Keratinocyte (primary cell): Measurements from ENCODE around the gene A4GALT. TPM values are rescaled to one million over a fixed set of nuclear protein-coding genes. Genes with fewer than 3 reads are reported as not detected.

ENCODE experiments used
- DNase-seq: peaks from one replicate; pipeline ENCODE4 v3.0.0-alpha.2; 2011; ENCODE audit warnings: low read depth, missing footprints, low spot score
- FAIRE-seq: peaks from 2 replicates; lab custom pipeline; 2011; peaks lifted over from hg19 to GRCh38; lab: Jason Lieb, UNC
- H2AFZ ChIP-seq: 2 replicates; pipeline ENCODE4 v1.6.0; 2012; ENCODE audit warnings: low read length, control low read depth, inconsistent platforms; ENCODE audit not compliant: control insufficient read depth
- H3K27ac ChIP-seq: 2 replicates; pipeline ENCODE4 v1.5.1; 2011; ENCODE audit warnings: low read length; ENCODE audit not compliant: control insufficient read depth, insufficient read depth
- H3K27me3 ChIP-seq: 3 replicates; pipeline ENCODE4 v1.6.0; 2011; ENCODE audit warnings: low read length; ENCODE audit not compliant: control insufficient read depth, insufficient read depth; ENCODE audit errors: extremely low read depth
- H3K36me3 ChIP-seq, 2 experiments: 2 replicates in 1 of 2; 3 replicates in 1 of 2; pipeline ENCODE4 v1.5.1; 2011; ENCODE audit warnings: low read length in 2 of 2, mild to moderate bottlenecking in 1 of 2; ENCODE audit not compliant: control insufficient read depth in 2 of 2, insufficient read depth in 2 of 2; ENCODE audit errors: extremely low read depth in 1 of 2
- H3K4me1 ChIP-seq: 3 replicates; pipeline ENCODE4 v1.5.1; 2011; ENCODE audit warnings: low read length; ENCODE audit not compliant: control insufficient read depth, insufficient read depth; ENCODE audit errors: extremely low read depth
- H3K4me2 ChIP-seq: 3 replicates; pipeline ENCODE4 v1.6.0; 2011; ENCODE audit warnings: low read depth, low read length; ENCODE audit not compliant: control insufficient read depth, insufficient read depth; ENCODE audit errors: extremely low read depth
- H3K4me3 ChIP-seq, 3 experiments: fragments of 200-600 bp in 1 of 3; sonication (generic) in 1 of 3; 2 replicates in 2 of 3; 3 replicates in 1 of 3; pipeline ENCODE4 v1.5.1; 2011 to 2016; ENCODE audit warnings: low read length in 3 of 3, mild to moderate bottlenecking in 3 of 3, control low read depth in 2 of 3, inconsistent platforms in 1 of 3, low read depth in 1 of 3, mixed read lengths in 1 of 3, mixed run types in 1 of 3, moderate library complexity in 1 of 3; ENCODE audit not compliant: control insufficient read depth in 2 of 3, insufficient read depth in 2 of 3; ENCODE audit errors: extremely low read depth in 1 of 3
- H3K79me2 ChIP-seq: 2 replicates; pipeline ENCODE4 v1.6.0; 2012; ENCODE audit warnings: low read length; ENCODE audit not compliant: control insufficient read depth, insufficient read depth
- H3K9ac ChIP-seq: 3 replicates; pipeline ENCODE4 v1.6.0; 2011; ENCODE audit warnings: low read length; ENCODE audit not compliant: control insufficient read depth, insufficient read depth; ENCODE audit errors: extremely low read depth
- H3K9me1 ChIP-seq: 3 replicates; pipeline ENCODE4 v1.6.0; 2011; ENCODE audit warnings: low read length; ENCODE audit not compliant: control insufficient read depth, insufficient read depth; ENCODE audit errors: extremely low read depth
- H3K9me3 ChIP-seq: 2 replicates; pipeline ENCODE4 v1.5.1; 2012; ENCODE audit warnings: low read depth, low read length; ENCODE audit not compliant: control insufficient read depth
- H4K20me1 ChIP-seq: 3 replicates; pipeline ENCODE4 v1.6.0; 2011; ENCODE audit warnings: low read length; ENCODE audit not compliant: control insufficient read depth, insufficient read depth; ENCODE audit errors: extremely low read depth
- CTCF ChIP-seq, 3 experiments: IDR thresholded peaks in 1 of 3; conservative IDR thresholded peaks in 1 of 3; optimal IDR thresholded peaks in 1 of 3; 2 replicates in 2 of 3; 3 replicates in 1 of 3; pipeline versions ENCODE3 to v1.5.1; 2011; ENCODE audit warnings: low read length in 3 of 3, mild to moderate bottlenecking in 3 of 3, moderate library complexity in 2 of 3, control low read depth in 1 of 3, inconsistent platforms in 1 of 3; ENCODE audit not compliant: insufficient read depth in 2 of 3; ENCODE audit errors: extremely low read depth in 1 of 3
- EZH2 ChIP-seq: IDR thresholded peaks from one replicate; pipeline ENCODE4 v1.6.1; 2012; ENCODE audit warnings: inconsistent platforms, mild to moderate bottlenecking, low read length, moderate library complexity
- dilution Hi-C: fragments of 300-500 bp; cut with MboI; formaldehyde crosslinking; loops from one replicate; pipeline ENCODE4 v1.7.0; 2020; ENCODE audit warnings: low sequenced_read_pairs; ENCODE audit not compliant: extremely low pct_ligation_motif_present
- polyA plus RNA-seq, 5 experiments: library from polyadenylated mRNA; depleted of rRNA in 3 of 5; stranded (reverse) in 3 of 5; stranded (forward) in 1 of 5; unstranded in 1 of 5; fragments of >200 nt; gene quantifications; 1 replicate in 1 of 5; 2 replicates in 3 of 5; 3 replicates in 1 of 5; pipeline versions ENCODE4 v1.2.1 to v1.2.3, GENCODE V29; 2011 to 2012; ENCODE audit warnings: missing spikeins in 2 of 5, low read depth in 1 of 5, low replicate concordance in 1 of 5

The A4GALT gene
- polyA plus RNA-seq, 1 donor (not counting 4 experiments of a cell fraction or from before 2014, with no cell fraction given): 1.6 TPM

GRCh38 chr22:42726811-42727210 is 6.1 kb upstream of the A4GALT start:
- H3K4me1 ChIP-seq: no peaks in the 10 kb centered on the region
- no peaks in the 10 kb centered on the region for H3K27me3 ChIP-seq
- no peaks in the 10 kb centered on the region for H4K20me1 ChIP-seq
- no peaks in the 10 kb centered on the region for H3K36me3 ChIP-seq
- H3K9me3 ChIP-seq: no peaks in the 10 kb centered on the region
- no peak overlapping the region for H3K27ac ChIP-seq
- H3K9ac ChIP-seq: no peak overlapping the region
- no peak overlapping the region for H3K4me2 ChIP-seq
- H3K9me1 ChIP-seq: no peaks in the 10 kb centered on the region
- no peak overlapping the region for H3K4me3 ChIP-seq
- TF ChIP-seq CTCF (optimal IDR thresholded peaks at IDR 0.05 in 1 of 3, IDR thresholded peaks at IDR 0.05 in 1 of 3, conservative IDR thresholded peaks at IDR 0.05 in 1 of 3; ENCODE audit: extremely low read depth in 1 of 3, insufficient read depth in 2 of 3, low read length in 3 of 3): no peak
- TF ChIP-seq EZH2: no peak
- dilution Hi-C loops: no loop called here
- no peak overlapping the region for H2AFZ ChIP-seq
- FAIRE-seq (no peak), DNase-seq (no peak)
- no peaks in the 10 kb centered on the region for H3K79me2 ChIP-seq

GRCh38 chr22:42725606-42726355 is 5.1 kb upstream of the A4GALT start:
- H3K4me3 ChIP-seq: no peak overlapping the region
- dilution Hi-C loops: no loop called here
- peaks cover 9% of the 10 kb centered on the region for H3K27me3 ChIP-seq
- H2AFZ ChIP-seq: no peak overlapping the region
- H3K9me3 ChIP-seq: no peaks in the 10 kb centered on the region
- DNase-seq (no peak), FAIRE-seq (no peak)
- H3K36me3 ChIP-seq: no peaks in the 10 kb centered on the region
- H3K27ac ChIP-seq: no peak overlapping the region
- no peaks in the 10 kb centered on the region for H4K20me1 ChIP-seq
- H3K9ac ChIP-seq: no peak overlapping the region
- no peak for TF ChIP-seq CTCF (optimal IDR thresholded peaks at IDR 0.05 in 1 of 3, IDR thresholded peaks at IDR 0.05 in 1 of 3, conservative IDR thresholded peaks at IDR 0.05 in 1 of 3; ENCODE audit: extremely low read depth in 1 of 3, insufficient read depth in 2 of 3, low read length in 3 of 3)
- no peak for TF ChIP-seq EZH2
- no peaks in the 10 kb centered on the region for H3K9me1 ChIP-seq
- H3K4me1 ChIP-seq: no peaks in the 10 kb centered on the region
- H3K4me2 ChIP-seq: no peak overlapping the region
- H3K79me2 ChIP-seq: no peaks in the 10 kb centered on the region
